GM19438 (cell line): ENCODE data around the gene ACER1.
"Not testable (repeated sequence)": the region's sequence is repeated elsewhere in the genome, so short reads cannot be mapped to it uniquely, and the experiment has no call there.

Source experiments
- ATAC-seq: cut with Tn5 transposase; IDR thresholded peaks from one replicate; pipeline ENCODE4 v1.9.1; 2021; ENCODE audit warnings: low read depth; ENCODE audit not compliant: unreplicated experiment

ACER1 gene

DNA sequence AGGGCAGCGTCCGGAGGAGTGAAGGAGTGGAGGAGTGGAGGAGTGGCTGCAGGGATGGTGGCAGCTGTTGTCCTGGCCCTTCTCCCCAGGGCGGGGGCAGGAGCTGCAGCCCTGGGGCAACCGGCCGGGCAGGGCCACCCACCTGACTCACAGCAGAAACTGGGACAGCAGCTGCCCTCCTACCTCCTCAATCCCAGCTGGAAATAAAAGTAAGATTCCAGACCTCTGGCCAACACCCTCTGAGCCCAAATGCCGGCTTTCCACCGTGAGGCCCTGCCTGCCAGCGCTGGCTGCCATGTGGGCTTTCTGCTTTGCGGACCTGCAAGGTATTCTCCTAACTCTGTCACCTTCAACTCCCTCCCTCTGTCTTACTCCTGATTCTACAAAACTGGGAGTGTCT, 24.6 kb upstream of the ACER1 start:
- ATAC-seq: no peak

DNA sequence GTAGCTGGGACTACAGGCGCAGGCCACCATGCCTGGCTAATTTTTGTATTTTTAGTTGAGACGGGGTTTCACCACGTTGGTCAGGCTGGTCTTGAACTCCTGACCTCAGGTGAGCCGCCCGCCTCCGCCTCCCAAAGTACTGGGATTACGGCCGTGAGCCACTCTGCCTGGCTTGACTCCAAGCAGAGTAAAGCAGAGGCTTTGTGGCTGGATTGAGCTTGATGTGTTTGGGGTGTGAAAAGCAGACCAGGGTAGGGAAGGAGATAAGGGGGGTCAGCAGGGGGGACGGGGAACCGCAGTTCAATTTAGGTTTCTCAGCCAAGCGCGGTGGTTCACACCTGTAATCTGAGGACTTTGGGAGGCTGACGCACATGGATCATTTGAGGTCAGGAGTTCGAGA, 23.8 kb upstream of the ACER1 start:
- ATAC-seq: no peak

DNA sequence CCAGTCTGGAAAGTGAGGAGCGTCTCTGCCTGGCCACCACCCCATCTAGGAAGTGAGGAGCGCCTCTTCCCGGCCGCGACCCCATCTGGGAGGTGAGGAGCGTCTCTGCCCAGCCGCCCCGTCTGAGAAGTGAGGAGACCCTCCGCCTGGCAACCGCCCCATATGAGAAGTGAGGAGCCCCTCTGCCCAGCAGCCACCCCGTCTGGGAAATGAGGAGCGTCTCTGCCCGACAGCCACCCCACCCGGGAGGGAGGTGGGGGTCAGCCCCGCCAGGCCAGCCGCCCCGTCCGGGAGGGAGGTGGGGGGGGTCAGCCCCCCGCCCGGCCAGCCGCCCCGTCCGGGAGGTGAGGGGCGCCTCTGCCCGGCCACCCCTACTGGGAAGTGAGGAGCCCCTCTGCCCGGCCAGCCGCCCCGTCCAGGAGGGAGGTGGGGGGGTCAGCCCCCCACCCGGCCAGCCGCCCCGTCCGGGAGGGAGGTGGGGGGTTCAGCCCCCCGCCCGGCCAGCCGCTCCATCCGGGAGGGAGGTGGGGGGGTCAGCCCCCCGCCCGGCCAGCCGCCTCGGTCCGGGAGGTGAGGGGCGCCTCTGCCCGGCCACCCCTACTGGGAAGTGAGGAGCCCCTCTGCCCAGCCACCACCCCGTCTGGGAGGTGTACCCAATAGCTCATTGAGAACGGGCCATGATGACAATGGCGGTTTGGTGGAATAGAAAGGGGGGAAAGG, 22.1 kb upstream of the ACER1 start:
- ATAC-seq: not testable (repeated sequence)

DNA sequence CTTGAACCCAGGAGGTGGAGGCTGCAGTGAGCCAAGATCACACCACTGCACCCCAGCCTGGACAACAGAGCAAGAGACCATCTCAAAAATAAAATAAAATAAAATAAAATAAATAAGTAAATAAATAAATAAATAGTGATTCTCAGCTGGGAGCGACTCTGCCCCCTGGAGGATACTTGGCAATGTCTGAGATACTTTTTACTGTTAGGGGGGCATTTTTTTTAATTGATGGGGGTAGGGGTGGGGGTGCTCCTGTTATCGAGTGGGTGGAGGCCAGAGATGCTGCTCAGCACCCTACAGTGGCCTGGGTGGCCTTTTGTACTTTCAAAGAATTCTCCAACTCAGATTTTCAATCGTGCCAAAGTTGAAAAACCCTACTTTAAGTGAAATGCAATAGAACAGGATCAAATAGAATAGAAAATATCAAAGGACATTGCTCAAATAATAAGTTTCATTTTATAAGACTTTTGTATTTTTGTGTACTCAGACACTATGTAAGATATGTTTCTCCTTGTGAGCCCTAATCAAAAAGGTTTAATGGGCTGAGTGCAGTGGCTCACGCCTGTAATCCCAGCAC, 20.8 kb upstream of the ACER1 start:
- ATAC-seq: no peak

DNA sequence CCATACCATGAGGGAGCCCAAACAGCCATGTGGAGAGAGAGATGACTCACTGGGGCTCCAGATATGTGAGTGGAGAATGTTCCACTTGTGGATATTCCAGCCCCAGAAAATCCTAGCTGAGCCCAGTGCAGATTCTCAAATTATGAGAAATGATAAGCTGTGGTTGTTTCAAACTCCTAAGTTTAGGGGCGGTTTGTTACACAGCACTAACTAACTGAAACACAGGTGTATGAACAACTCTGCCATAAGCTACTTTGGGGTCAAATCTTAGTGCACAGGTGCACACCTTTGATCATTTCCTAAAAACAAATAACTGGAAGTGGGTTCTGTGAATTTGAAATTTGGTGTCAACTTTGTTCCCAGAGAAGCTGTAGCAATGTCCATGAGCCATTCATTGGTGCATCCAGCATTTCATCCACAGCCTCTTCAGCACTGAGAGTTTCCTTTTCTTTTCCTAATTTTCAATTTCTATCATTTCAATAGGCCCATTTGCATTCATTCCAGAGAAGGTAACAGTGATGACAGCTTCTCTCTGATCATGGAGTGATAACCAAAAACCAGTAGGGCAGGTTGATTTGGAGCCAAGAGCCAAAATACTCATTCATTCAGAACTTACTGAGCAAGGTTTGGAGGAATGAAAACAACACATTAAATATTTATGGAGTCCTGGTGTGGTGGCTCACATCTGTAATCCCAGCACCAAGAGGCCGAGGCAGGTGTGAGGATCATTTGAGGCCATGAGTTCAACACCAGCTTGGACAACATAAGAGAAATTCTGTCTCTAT, 19.2 kb upstream of the ACER1 start:
- ATAC-seq: no peak

DNA sequence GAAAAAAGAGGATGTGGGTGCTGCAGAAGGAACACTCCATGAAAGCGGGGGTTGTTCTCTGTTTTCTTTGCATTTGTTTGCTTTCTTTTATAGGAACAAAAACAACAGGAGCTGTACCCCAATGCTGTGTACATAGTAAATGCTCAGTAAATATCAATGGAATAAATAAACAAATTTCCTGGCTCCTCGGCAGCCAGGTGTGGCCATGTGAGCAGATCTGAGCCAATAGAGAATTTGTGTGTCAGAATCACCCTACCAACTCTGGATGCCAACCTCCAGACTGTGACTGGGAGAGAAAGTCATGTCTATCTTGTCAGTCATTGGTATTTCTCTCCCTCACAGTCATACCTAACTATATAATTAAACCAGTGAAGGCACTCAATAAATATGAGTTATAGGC, 17.3 kb upstream of the ACER1 start:
- no peak for ATAC-seq

DNA sequence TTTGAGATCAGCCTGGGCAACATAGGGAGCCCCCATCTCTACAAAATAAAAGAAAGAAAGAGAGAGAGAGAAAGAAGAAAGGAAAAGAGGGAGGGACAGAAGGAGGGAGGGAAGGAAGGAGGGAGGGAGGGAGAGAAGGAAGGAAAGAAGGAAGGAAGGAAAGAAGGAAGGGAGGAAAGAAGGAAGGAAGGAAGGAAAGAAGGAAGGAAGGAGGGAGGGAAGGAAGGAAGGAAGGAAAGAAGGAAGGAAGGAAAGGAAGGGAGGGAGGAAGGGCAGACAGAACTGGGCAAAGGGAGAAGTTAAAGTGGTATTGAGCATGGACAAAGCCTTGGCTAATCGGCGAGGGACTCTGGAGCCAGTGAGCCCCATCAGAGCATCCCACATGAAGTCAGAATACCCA, 15.9 kb upstream of the ACER1 start:
- not testable (repeated sequence) for ATAC-seq

DNA sequence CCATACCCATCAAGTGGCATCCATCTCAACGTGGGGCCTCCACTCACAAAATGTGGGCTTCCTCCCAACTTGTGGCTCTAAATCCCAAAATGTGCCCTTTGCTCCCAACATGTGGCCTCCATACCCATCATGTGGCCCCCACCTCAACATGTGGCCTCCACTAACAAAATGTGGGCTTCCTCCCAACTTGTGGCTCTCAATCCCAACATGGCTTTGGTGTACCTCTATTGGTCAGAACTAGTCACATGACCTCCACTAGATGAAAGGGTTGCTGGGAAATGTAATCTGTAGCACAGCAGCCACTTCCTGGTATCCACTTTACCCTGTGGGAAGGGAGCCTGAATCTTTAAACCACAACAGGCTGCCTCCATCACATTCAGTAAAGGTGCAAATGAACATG, 10.1 kb upstream of the ACER1 start:
- ATAC-seq: no peak

DNA sequence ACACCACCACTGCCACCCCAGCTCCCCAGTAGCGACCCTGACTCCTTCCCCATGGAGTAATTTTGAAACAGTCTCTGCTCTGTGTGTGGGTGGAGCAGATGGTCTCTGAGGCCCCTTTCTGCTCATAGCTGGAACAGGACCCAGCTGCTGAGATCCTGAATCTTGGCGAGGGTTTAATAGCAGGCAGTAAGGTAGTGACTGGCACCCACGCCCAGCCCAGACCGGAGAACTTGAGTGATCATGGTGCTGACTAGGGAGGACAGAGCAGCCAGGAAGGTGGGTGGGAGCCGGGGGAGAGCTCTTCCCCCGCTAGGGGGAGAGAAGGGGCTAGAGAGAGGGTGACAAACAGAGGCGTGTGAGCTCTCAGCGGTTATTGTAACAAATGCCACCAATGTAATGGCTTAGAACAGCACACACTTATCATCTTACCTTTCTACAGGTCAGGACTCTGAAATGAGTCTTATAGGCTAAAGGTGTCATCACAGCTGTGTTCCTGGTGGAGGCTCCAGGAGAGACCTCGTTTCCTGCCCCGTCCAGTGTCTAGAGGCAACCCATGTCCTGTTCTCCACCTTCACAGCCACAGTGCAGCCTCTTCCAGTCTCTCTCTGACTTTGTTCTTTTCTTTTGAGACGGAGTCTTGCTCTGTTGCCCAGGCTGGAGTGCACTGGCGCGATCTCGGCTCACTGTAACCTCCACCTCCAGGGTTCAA, 7.2 kb upstream of the ACER1 start:
- no peak for ATAC-seq

DNA sequence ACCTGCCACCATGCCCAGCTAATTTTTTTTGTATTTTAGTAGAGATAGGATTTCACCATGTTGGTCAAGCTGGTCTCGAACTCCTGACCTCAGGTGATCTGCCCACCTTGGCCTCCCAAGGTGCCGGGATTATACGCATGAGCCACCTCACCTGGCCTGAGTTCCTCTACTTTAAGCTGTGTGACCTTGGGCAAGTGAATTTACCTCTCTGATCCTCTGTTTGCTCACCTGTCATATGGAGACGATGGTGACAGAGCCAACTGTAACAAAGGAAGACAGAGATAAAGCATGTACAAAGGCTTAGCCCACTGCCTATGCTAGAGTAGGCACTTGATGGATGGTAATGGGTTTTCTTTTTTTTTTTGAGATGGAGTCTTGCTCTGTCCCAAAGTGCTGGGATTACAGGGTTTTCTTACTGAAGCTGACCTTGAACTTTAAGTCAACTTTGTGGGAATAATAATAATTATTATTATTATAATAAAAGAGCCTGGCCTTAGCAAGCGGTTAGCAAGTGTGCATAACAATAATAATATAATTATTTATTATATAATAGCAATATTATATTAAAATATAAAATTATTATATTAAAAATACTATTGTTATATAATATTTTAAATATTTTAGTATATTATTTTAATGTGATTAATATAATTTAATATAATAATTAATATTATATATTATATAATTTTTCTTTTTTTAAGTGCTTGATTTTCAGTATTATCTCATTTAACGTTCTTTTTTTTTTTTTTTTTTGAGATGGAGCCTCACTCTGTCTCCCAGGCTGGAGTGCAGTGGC, 1.3 kb upstream of the ACER1 start:
- ATAC-seq: no peak

DNA sequence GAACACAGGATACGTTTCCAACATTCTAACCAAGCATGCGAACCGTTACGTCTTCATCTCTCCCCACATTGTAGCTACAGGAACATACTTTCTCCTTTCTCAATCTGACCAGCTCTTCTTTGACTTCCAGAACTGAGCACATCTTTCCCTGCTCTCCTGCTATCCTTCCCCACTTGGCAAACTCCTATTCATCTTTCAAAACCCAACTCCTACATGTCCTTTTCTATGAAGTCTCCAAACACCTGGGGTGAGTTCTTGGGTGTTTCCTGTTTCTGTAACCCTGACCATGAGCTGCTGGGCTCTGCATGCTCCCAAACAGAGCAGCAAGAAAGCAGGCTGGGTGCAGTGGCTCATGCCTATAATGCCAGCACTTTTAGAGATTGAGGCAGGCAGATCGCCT, 6.6 kb downstream of the ACER1 start:
- ATAC-seq: no peak

DNA sequence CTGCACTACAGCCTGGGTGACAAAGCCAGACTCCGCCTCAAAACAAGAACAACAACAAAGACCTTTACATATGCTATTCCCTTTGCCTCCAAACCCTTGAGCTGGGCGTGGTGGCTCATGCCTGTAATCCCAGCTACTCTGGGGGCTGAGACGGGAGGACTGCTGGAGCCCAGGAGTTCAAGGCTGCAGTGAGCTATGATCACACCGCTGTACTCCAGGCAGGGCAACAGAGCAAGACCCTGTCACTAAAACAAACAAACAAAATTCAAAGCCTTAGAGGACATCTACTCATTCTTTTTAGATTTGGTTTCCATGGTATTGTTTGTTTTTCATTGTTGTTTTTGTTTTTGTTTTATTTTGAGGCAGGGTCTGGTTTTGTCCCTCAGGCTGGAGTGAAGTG, 7.8 kb downstream of the ACER1 start:
- no peak for ATAC-seq

DNA sequence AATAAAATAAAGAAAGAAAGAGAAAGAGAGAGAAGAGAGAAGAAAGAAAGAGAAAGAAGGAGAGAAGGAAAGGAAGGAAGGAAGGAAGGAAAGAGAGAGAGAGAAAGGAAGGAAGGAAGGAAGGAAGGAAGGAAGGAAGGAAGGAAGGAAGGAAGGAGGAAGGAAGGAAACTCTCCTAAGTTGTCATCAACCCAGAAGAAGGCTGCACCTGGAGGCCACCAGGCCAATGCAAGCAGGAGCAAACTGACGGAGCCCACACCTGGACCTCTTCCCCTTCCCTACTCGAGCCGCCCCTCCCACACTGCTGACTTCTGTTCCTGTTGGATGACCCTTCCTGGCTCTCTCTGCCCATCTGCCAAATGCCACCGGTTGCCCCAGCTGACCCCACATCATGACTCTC, 8.7 kb downstream of the ACER1 start:
- ATAC-seq: no peak

DNA sequence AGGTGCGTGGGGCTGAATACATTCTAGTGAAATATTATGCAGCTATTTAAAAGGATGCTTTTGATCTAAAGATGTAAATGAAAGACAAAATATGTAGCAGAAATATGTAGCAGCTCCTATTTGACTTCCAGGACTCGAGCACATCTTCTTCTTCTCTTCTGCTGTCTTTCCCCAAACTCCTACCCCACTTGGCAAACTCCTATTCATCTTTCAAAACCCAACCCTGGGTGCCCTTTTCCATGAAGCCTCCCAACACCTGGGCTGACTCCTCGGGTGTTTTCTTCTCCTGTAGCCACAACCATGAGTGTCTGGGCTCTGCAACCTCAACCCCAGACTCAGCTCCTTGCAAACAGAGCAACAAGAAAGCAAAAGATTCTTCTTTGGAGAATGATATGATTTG, 11.1 kb downstream of the ACER1 start:
- no peak for ATAC-seq

DNA sequence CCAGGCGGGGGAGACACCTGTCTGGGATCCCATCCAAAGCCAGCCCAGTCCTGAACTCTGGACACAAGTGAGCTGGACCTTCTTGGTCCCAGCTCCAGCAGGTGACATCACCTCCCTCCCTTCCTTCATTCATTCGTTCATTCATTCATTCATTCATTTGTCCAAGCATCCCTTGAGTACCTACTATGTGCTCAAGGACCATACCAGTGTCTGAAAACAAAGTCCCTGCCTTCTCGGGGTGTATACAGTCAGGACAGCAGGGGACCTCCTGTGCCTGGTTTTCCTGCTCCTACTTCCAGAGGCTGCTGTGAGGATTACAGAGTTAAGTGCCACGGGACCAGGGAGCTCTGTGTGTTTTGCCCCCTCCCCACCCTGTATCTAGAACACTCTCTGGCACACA, 14.0 kb downstream of the ACER1 start:
- no peak for ATAC-seq

DNA sequence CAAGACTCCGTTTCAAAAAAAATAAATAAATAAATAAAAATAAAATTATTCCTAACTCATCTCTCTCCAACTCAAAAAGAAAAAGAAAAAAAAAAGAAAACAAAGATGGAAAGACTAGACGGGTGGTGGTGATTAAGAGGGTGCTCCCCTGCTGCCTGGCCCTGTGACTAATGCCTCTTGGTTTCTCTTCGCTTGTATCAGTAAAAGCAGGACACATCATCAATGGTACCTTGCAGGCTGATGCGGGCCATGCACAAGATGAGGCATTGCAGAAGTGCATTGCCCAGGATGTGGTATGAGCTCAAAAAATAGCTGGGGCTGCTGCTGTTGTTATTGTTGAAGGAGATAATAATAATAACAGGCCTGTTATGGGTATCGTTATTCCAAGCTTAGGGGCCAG, 14.6 kb downstream of the ACER1 start:
- ATAC-seq: no peak

DNA sequence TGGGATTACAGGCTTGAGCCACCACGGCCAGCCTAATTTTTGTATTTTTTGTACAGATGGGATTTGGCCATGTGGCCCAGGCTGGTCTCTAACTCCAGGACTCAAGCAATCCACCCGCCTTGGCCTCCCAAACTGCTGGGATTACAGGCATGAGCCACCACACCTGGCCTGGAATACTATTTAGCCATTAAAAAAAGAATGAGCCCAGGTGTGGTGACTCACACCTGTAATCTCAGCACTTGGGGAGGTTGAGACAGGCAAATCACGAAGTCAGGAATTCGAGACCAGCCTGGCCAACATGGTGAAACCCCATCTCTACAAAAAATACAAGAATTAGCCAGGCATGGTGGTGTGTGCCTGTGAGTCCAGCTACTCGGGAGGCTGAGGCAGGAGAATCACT, 17.8 kb downstream of the ACER1 start:
- ATAC-seq: not testable (repeated sequence)

DNA sequence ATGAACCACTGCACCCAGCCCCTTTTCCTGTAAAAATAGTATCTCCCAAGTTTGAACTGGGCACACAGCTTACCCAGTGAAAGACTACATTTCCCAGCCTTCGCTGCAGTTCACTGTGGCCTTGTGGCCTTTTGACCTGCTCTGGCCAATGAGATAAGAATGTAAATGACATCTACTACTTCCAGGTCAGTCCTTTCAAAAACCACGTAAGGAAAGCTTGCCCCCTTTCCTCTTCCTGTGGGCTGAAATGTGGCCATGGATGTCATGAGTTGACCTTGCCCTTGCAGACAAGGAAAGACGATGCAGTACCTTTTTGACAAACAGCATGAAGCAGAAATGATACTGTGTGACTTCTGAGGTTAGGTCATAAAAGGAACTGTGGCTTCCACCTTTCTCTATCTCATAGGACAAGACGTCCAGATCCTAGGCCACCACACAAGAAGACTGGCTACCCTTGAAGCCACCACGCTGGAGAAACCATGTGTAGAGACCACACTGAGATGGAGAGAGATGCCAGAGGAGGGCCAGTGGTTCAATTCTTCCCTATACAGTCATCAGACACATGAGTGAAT, 19.9 kb downstream of the ACER1 start:
- no peak for ATAC-seq

DNA sequence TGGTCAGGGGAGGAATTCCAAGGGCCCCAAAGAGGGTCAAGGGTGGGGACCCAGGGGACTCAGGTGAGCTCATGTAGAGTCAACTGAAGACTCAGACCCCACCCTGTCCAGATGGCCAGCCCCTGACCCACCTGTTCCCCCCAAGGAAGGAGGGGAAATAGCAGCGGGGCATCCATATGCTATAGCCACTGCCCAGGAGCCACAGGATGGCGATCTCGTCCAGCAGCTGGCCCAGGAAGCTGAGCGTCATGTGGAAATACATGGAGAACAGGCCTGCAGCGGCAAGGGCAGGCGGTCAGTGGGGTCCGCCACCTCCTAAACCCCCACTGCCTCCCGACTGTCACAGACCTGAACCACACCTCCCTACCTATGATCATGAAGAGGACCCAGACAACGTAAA, 21.4 kb downstream of the ACER1 start:
- no peak for ATAC-seq

DNA sequence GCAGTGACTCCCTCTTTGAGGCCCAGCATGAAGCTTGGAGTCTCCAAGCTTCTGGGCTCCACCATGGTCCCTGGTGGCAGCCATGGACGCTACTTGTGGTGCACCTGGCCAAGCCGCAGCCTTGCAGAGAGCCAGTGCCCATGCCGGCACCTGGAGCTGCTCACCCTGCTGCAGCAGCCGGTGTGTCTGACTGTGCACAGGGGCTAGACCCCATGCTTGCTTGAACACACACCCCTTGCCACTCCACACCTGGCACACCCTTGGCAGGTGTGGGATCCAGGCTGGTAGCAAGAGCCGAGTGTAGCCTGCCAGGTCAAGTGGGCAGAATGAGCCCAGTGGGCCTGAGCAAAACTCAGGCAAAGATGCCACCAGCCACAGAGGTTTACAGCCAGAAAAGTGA, 35.0 kb downstream of the ACER1 start:
- no peak for ATAC-seq
